ENCODE results near the gene MGARP. TPM values are rescaled to one million over a fixed set of nuclear protein-coding genes. Genes with fewer than 3 reads are reported as not detected.

Gene MGARP
- total RNA-seq, 1 donor from 2014 or later = 2.8 TPM

GRCh38 chr4:139274790-139275189, 5.2 kb downstream of the MGARP start:
- TF ChIP-seq CTCF (IDR thresholded peaks at IDR 0.05) = no peak
- intact Hi-C loops (cut with DNase I) = no loop called here
- Histone ChIP-seq H3K4me1 (peaks cover 0 to 2% of the 10 kb centered on the region in 2 donors), H3K4me3 (no peak overlapping the region), H3K36me3 (no peaks in the 10 kb centered on the region), H3K27me3 (no peaks in the 10 kb centered on the region), H3K9me3 (no peaks in the 10 kb centered on the region), H3K27ac (no peak overlapping the region)
- DNase-seq (ENCODE audit: low spot score in 2 of 2) = no peak

GRCh38 chr4:139273835-139274234, 6.2 kb downstream of the MGARP start:
- no peak for DNase-seq (ENCODE audit: low spot score in 2 of 2)
- intact Hi-C loops (cut with DNase I) = no loop called here
- Histone ChIP-seq H3K4me1 (no peaks in the 10 kb centered on the region), H3K9me3 (no peaks in the 10 kb centered on the region), H3K4me3 (no peak overlapping the region), H3K36me3 (no peaks in the 10 kb centered on the region), H3K27ac (no peak overlapping the region), H3K27me3 (no peaks in the 10 kb centered on the region)
- TF ChIP-seq CTCF (IDR thresholded peaks at IDR 0.05) = no peak

DNA sequence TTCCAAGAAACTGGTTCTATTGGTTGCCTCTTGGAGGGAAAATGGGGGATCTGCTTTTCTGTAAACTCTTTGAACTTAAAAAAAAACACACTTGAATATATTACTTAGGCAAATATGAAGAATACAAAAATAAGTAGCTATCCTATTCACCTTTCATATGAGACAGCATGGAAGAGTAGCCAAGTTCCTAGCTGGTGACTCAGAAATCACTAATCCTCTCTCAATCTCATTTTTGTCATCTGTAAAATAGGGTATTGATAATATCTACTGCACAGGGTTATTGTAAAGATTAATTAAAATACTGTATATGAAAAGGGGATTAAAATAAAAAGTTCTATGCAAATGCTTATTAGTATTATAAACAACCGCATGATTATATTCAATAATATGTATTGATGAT, 12.7 kb downstream of the MGARP start:
- DNase-seq (ENCODE audit: low spot score in 2 of 2) = no peak
- TF ChIP-seq CTCF (IDR thresholded peaks at IDR 0.05) = no peak
- no peak overlapping the region for H3K27ac ChIP-seq
- no peaks in the 10 kb centered on the region for H3K36me3 ChIP-seq
- no peak overlapping the region for H3K4me3 ChIP-seq
- intact Hi-C loops (cut with DNase I) = no loop called here
- H3K9me3 ChIP-seq = no peaks in the 10 kb centered on the region
- H3K27me3 ChIP-seq = no peaks in the 10 kb centered on the region
- H3K4me1 ChIP-seq = peaks cover 0 to 4% of the 10 kb centered on the region in 2 donors

DNA sequence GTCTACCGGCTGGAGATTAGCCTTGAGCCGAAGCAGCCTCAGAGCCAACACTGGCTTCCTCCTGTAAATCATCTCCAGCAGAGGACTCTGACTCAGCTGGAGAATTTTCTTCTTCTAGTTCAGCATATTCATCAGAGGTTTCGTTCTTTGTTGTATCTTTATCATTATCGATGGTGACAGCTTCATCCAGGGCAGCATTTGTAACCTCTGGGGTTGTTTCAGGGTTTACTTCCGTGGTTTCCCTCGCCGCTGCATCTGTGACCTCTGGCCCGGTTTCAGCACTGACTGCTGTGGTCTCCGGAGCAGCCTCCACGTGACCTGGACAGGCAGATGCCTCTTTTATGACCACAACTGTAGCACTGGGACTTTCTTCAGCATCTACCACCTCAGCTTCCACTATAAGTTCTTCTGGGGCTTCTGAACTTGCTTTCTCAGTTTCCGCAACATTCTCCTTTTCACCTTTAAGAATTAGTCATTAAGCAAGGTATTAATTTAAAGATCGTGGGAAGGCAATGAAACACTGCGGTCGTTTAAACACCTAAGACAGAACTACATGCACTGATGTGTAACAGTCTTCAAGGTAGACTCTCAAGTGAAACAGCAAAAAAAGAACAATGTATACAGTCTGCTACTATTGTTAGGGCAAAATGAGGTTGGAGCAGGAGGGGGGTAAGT, 13.3 kb downstream of the MGARP start:
- Histone ChIP-seq H3K36me3 (no peaks in the 10 kb centered on the region), H3K27ac (no peak overlapping the region), H3K27me3 (no peaks in the 10 kb centered on the region), H3K9me3 (no peaks in the 10 kb centered on the region), H3K4me1 (peaks cover 0 to 4% of the 10 kb centered on the region in 2 donors), H3K4me3 (peak overlapping the region in 1 of 2 donors; percentile 50)
- TF ChIP-seq CTCF (IDR thresholded peaks at IDR 0.05) = no peak
- DNase-seq (ENCODE audit: low spot score in 2 of 2) = peak; percentile 53 to 81
- intact Hi-C loops (cut with DNase I) = no loop called here

DNA sequence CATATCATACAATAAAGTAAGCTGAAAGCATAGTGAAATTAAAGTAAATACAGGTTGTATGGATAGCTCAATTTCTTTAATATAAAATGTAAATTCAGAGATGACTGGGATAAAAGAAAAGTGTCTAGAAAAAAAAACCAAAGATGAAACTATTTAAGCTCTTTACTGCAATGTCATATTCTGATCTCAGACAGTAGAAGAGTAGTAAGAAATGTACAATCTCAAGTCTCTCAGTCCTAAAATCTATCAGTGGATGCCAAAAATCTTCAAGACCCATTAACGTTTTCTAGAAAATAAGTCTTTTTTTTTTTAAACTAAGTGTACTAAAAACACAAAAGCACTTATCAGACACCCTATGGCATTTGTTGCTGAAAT, 13.8 kb downstream of the MGARP start:
- Histone ChIP-seq H3K9me3 (no peaks in the 10 kb centered on the region), H3K27me3 (no peaks in the 10 kb centered on the region), H3K27ac (no peak overlapping the region), H3K36me3 (no peaks in the 10 kb centered on the region), H3K4me1 (peaks cover 0 to 4% of the 10 kb centered on the region in 2 donors), H3K4me3 (peak overlapping the region in 1 of 2 donors; percentile 50)
- TF ChIP-seq CTCF (IDR thresholded peaks at IDR 0.05) = no peak
- intact Hi-C loops (cut with DNase I) = no loop called here
- no peak for DNase-seq (ENCODE audit: low spot score in 2 of 2)

- Histone ChIP-seq H3K27me3 (no peaks in the 10 kb centered on the region), H3K4me1 (peaks cover 0 to 4% of the 10 kb centered on the region in 2 donors), H3K36me3 (no peaks in the 10 kb centered on the region), H3K9me3 (no peaks in the 10 kb centered on the region), H3K4me3 (no peak overlapping the region), H3K27ac (no peak overlapping the region)
- TF ChIP-seq CTCF (IDR thresholded peaks at IDR 0.05) = no peak
- intact Hi-C loops (cut with DNase I) = no loop called here
- DNase-seq (ENCODE audit: low spot score in 2 of 2) = no peak
Measured at GRCh38 chr4:139265654-139266053, 14.4 kb downstream of the MGARP start.
